SJCRH30 (cell line): ENCODE results near the gene TBKBP1. TPM values are rescaled to one million over a fixed set of nuclear protein-coding genes. Genes with fewer than 3 reads are reported as not detected.

Experiments used
- DNase-seq, 2 experiments: peaks; one replicate each; pipeline ENCODE4 v3.0.0-alpha.2; 2015 to 2020
- H3K27ac ChIP-seq: fragments of 250-450 bp; sonication (Bioruptor Pico); 2 replicates; pipeline ENCODE4 v1.5.1; 2020; ENCODE audit warnings: mild to moderate bottlenecking, moderate library complexity
- H3K27me3 ChIP-seq: fragments of 250-450 bp; sonication (Bioruptor Pico); 2 replicates; pipeline ENCODE4 v1.5.1; 2020; ENCODE audit warnings: mild to moderate bottlenecking, moderate library complexity
- H3K36me3 ChIP-seq: fragments of 250-450 bp; sonication (Bioruptor Pico); 2 replicates; pipeline ENCODE4 v1.5.1; 2020; ENCODE audit warnings: mild to moderate bottlenecking, moderate library complexity
- H3K4me1 ChIP-seq: fragments of 250-450 bp; sonication (Bioruptor Pico); 2 replicates; pipeline ENCODE4 v1.5.1; 2020; ENCODE audit warnings: mild to moderate bottlenecking, moderate library complexity
- H3K4me3 ChIP-seq: fragments of 250-450 bp; sonication (Bioruptor Pico); 2 replicates; pipeline ENCODE4 v1.5.1; 2020; ENCODE audit warnings: mild to moderate bottlenecking, moderate library complexity
- H3K9me3 ChIP-seq: fragments of 250-450 bp; sonication (Bioruptor Pico); replicated peaks from 2 replicates; pipeline ENCODE4 v1.5.1; 2020; ENCODE audit warnings: mild to moderate bottlenecking, moderate library complexity
- total RNA-seq: library from RNA; depleted of rRNA; stranded (reverse); fragments of >200 nt; shearing (Covaris generic); gene quantifications from 2 replicates; pipeline ENCODE4 v1.2.3, GENCODE V29; 2014

The TBKBP1 gene
- total RNA-seq, 1 experiment from 2014 or later = 15.6 TPM

GRCh38 chr17:47709594-47709993 is 15.6 kb downstream of the TBKBP1 start:
- Histone ChIP-seq H3K4me1 (peaks cover 23% of the 10 kb centered on the region), H3K27ac (no peak overlapping the region), H3K9me3 (no peaks in the 10 kb centered on the region), H3K27me3 (no peaks in the 10 kb centered on the region; the same call in 1 of the 2 replicates), H3K36me3 (no peaks in the 10 kb centered on the region), H3K4me3 (no peak overlapping the region)
- DNase-seq = no peak

- no peaks in the 10 kb centered on the region for H3K36me3 ChIP-seq
- peaks cover 17% of the 10 kb centered on the region for H3K4me1 ChIP-seq
- H3K27me3 ChIP-seq = peaks cover under 1% of the 10 kb centered on the region
- H3K4me3 ChIP-seq = no peak overlapping the region
- H3K9me3 ChIP-seq = no peaks in the 10 kb centered on the region
- no peak for DNase-seq
- no peak overlapping the region for H3K27ac ChIP-seq
These were observed 17.6 kb downstream of the TBKBP1 start for GRCh38 chr17:47711366-47712099.

DNA sequence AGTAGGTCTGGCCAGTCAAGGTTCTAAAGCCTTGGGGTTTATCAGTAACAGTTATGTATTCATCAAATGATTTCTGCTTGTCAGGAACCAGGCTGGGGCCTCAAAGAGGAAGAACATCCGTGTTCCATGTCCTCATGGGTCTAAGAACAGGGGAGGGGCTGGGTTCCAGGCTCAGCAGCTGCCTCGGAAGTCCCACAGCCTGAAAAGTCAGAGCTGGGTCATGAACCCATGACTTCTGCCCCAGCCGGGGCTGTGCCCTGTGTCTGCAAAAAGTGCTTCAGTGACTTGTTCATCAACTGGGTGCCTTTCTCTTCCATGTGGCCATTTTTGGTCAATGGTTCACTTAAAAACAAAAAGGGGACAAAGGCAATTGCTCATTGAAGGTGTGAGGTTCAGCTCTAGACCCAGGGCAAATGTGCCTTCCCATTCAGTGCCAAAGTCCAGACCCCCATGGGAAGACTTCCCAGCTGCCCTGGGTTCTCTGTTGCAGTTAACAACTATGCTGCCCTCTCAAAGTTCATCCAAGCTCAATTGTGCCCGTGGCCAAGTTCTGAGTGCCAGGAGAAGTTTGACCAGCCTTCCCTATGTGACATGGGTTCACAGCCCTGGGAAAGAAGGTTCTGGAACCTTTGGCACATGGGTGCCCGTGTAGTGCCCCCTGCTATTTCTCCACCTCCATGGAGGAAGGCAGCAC is 18.5 kb downstream of the TBKBP1 start:
- Histone ChIP-seq H3K27me3 (peaks cover 4% of the 10 kb centered on the region), H3K4me3 (no peak overlapping the region), H3K36me3 (no peaks in the 10 kb centered on the region), H3K4me1 (peaks cover 13% of the 10 kb centered on the region), H3K9me3 (no peaks in the 10 kb centered on the region), H3K27ac (no peak overlapping the region)
- no peak for DNase-seq

GRCh38 chr17:47713980-47714700 is 20.2 kb downstream of the TBKBP1 start:
- peaks cover 19% of the 10 kb centered on the region for H3K4me1 ChIP-seq
- H3K27me3 ChIP-seq = peaks cover 4% of the 10 kb centered on the region
- H3K4me3 ChIP-seq = no peak overlapping the region
- H3K9me3 ChIP-seq = no peaks in the 10 kb centered on the region
- no peak overlapping the region for H3K27ac ChIP-seq
- DNase-seq = no peak
- H3K36me3 ChIP-seq = no peaks in the 10 kb centered on the region

DNA sequence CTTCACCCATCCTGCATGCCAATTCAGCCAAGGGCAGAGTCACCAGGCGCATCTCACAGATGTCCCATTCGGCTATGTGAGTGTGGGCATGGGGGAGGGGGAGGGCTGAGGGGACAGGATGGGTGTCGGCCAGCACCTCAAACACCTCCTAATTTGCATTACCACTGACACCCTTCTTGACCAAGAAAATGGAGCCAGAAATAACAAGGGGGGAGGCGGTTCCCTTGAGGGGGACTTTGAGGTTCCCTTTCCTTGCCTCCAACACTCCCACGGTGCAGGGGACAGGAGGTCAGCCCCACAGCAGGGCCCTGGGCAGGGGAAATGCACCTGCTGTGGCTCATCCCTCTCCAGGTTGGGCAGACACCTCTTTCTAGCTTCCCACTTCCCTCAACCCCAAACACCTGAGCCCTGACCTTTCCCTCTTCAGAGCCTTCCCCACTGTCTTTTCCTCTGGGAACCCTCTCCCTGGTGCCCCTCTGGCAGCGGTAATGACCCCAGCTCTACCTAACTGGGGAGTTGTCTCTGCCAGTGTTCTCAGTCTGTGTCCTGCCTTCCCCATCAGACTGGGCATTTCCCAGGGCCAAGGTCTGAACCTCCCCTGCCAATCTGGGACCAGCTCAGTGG is 20.9 kb downstream of the TBKBP1 start:
- Histone ChIP-seq H3K27ac (no peak overlapping the region), H3K9me3 (no peaks in the 10 kb centered on the region), H3K4me3 (no peak overlapping the region), H3K27me3 (peaks cover 4% of the 10 kb centered on the region), H3K36me3 (no peaks in the 10 kb centered on the region), H3K4me1 (peaks cover 26% of the 10 kb centered on the region)
- no peak for DNase-seq

DNA sequence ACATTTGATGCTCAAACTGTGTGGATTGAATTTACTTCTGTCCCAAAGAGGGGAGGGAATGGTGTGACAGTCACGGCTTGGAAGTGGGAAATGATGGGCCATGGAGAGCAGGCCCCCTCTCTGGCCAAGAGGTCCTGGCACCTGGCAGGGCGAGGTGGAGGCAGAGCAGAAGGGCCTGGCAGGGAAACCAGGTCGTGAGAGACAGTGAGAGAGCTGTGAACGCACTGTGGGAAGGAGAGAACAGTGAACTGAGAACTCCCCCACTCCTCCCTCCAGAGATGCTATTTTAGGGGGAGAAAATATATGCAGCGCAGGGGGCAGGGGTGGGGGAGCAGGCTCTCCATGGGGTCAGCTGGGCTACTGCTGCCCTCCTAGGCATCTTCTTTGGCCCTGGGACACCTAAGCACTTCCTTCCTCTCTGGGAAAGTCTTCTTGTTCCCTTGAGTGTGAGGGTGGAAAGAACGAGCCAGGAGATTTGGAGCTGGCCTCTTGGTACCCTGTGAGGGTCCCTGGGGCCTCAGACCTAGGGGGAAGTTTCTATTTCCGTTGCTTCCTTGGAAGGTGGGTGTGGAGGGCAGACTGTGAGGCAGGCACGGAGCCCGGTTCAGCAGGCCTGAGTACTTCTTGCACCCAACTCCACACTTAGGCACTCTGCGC is 21.8 kb downstream of the TBKBP1 start:
- Histone ChIP-seq H3K4me1 (peaks cover 35% of the 10 kb centered on the region), H3K36me3 (no peaks in the 10 kb centered on the region), H3K4me3 (no peak overlapping the region), H3K9me3 (no peaks in the 10 kb centered on the region), H3K27me3 (peaks cover 9% of the 10 kb centered on the region), H3K27ac (no peak overlapping the region)
- DNase-seq = no peak

DNA sequence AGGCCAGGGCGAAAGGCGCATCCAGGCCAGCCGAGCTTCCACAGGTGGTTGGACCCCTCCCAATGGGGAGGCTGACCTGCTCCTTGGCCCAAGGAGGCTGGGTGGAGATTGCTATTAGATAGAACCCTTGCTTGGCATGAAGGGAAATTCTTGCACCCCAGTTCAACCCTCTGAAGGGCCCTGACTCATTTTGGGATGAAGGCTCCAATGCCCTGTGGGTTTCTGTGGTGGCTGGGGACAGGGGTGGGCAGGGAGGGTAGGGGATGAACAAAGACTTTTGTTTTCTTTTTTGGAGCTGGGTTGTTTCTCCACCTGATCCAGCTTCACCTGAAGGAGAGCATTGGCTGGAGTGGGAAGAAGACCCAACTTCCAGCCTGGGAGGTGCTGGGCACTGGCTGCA is 22.4 kb downstream of the TBKBP1 start:
- Histone ChIP-seq H3K4me1 (peaks cover 40% of the 10 kb centered on the region), H3K27me3 (peaks cover 13% of the 10 kb centered on the region)

GRCh38 chr17:47717261-47717697 is 23.3 kb downstream of the TBKBP1 start:
- peaks cover 22% of the 10 kb centered on the region for H3K27me3 ChIP-seq
- DNase-seq = no peak

More for the DNA sequence above, 22.4 kb downstream of the TBKBP1 start:
- Histone ChIP-seq H3K9me3 (no peaks in the 10 kb centered on the region), H3K36me3 (no peaks in the 10 kb centered on the region), H3K27ac (no peak overlapping the region), H3K4me3 (no peak overlapping the region)
- no peak for DNase-seq

DNA sequence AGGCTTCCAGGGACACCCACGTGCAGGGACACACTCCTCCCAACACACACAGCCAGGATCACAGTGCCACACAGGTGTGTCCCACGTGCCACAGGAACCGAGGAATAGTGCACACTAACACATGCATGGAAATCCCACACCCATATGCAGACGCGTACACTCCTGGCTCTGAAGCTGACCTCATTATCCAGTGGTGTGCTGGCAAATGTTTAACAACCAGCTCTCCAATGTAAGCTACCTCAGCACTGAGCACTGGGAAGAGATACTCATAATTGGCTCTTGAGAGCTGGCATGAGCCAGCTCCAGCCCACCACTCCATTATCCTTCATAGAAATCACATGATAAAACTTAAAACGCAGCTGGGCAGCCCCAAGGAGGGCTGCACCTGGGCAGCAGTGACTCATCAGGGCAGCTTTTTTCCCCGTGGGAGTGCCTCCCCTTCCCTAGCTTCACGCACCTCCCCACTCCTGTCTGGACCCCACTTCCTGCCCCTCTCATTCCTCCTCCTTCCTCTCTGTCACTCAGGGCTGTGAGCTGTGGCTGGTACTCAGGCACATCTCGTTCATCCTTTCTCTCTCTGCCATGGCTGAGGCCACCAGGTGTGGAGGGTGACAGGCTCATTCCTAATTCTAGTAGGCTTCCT is 24.1 kb downstream of the TBKBP1 start:
- no peak overlapping the region for H3K4me3 ChIP-seq
- H3K4me1 ChIP-seq = peaks cover 40% of the 10 kb centered on the region
- H3K27me3 ChIP-seq = peaks cover 23% of the 10 kb centered on the region
- no peak overlapping the region for H3K27ac ChIP-seq
- H3K36me3 ChIP-seq = no peaks in the 10 kb centered on the region
- H3K9me3 ChIP-seq = no peaks in the 10 kb centered on the region
- DNase-seq = no peak

More at GRCh38 chr17:47717261-47717697, 23.3 kb downstream of the TBKBP1 start:
- no peaks in the 10 kb centered on the region for H3K9me3 ChIP-seq
- no peak overlapping the region for H3K4me3 ChIP-seq
- no peak overlapping the region for H3K27ac ChIP-seq
- peaks cover 40% of the 10 kb centered on the region for H3K4me1 ChIP-seq
- H3K36me3 ChIP-seq = no peaks in the 10 kb centered on the region

GRCh38 chr17:47718634-47719405 is 24.9 kb downstream of the TBKBP1 start:
- Histone ChIP-seq H3K36me3 (no peaks in the 10 kb centered on the region), H3K9me3 (no peaks in the 10 kb centered on the region), H3K27ac (no peak overlapping the region), H3K27me3 (peaks cover 23% of the 10 kb centered on the region), H3K4me3 (no peak overlapping the region), H3K4me1 (peaks cover 42% of the 10 kb centered on the region)
- DNase-seq = no peak

DNA sequence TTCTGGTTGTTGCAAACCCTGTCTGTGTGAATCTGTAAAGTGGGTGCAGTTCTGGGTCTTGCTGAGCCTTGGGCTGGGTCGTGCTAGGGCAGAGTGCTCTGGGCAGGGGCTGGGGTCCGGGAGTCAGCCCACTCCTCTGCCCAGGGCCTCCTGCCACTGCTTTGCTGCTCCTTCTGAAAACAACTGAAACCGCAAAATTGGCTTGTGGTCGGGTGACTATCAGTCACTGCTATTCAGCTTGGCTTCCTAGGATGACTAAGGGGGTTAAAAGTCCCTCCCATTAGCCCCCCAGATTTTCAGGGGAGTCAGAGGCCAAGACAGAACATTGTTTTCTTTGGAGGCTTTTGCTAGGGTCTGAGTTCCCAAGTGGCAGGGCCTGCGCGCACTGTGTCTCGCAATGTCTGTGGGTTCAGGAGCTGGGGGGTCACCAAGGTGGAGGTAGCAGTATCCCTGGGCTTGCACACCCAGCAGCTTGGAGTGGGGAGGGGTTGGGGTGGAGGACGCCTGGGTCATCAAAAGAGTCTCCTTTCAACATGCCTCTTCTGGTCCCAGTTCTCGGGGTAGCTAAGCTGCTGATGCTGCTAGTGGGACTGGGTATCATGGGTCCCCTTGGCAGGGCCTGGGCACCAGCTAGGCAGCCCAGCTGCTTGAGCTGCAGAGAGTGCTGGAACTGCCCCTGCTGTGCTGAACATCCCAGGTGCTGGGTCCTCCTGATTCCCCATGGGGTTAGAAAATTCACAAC is 25.6 kb downstream of the TBKBP1 start:
- Histone ChIP-seq H3K36me3 (no peaks in the 10 kb centered on the region), H3K4me1 (peaks cover 49% of the 10 kb centered on the region), H3K4me3 (no peak overlapping the region), H3K9me3 (no peaks in the 10 kb centered on the region), H3K27ac (no peak overlapping the region), H3K27me3 (peaks cover 23% of the 10 kb centered on the region)
- DNase-seq = peak; percentile 45 to 53

DNA sequence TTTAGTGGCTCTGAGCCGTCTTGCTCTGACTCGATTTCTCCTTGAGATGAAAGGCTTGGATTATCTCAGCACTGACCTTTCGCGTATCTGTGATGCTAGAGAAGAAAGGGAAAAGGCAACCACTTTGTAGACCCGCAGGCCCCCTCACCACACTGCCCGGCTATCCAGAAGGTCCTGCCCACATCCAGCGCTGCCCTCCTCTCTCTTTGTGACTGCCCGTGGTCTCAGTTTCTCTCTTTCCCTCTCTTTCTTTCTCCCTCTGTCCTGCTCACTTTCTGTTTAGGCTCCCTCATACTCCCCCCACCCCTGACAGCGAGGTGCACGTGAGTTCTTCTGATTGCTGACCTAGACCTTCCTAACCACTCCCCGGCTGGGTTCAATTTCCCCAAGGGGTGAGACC is 26.2 kb downstream of the TBKBP1 start:
- Histone ChIP-seq H3K4me3 (no peak overlapping the region), H3K9me3 (no peaks in the 10 kb centered on the region), H3K36me3 (no peaks in the 10 kb centered on the region), H3K4me1 (peaks cover 54% of the 10 kb centered on the region), H3K27ac (no peak overlapping the region), H3K27me3 (peaks cover 23% of the 10 kb centered on the region)
- no peak for DNase-seq
